Endothelial cell of umbilical vein (primary cell): ENCODE measurements around the gene TRIM32. TPM values are rescaled to one million over a fixed set of nuclear protein-coding genes. Genes with fewer than 3 reads are reported as not detected.

ENCODE experiments used
- BruUV-seq: library from RNA; stranded (reverse); fragments of 400-500 nt; replicated peaks from 2 replicates; lab custom pipeline; 2021; lab: Mats Ljungman, UMichigan
- CTCF ChIA-PET: fragments of 300-600, 350-600 bp; sonication (Branson Sonifier 250); formaldehyde crosslinking; loops from one replicate; lab custom pipeline; 2021; ENCODE audit warnings: antibody characterized with exemption, inconsistent platforms; lab: Charles Lee
- POLR2A ChIA-PET: fragments of 300-600, 350-600 bp; sonication (Branson Sonifier 250); formaldehyde crosslinking; loops from one replicate; lab custom pipeline; 2021; ENCODE audit warnings: antibody characterized with exemption, inconsistent platforms; lab: Charles Lee
- DNase-seq: peaks from one replicate; pipeline ENCODE4 v3.0.0-alpha.2; 2011; ENCODE audit warnings: low read depth, low spot score
- FAIRE-seq: peaks from 2 replicates; lab custom pipeline; 2011; peaks lifted over from hg19 to GRCh38; lab: Jason Lieb, UNC
- H2AFZ ChIP-seq: 2 replicates; pipeline ENCODE4 v1.6.0; 2012; ENCODE audit warnings: low read depth, low read length, control low read depth, inconsistent platforms
- H3K27ac ChIP-seq: 2 replicates; pipeline ENCODE4 v1.5.1; 2011; ENCODE audit warnings: low read depth, mild to moderate bottlenecking, control low read depth, low read length, moderate library complexity; ENCODE audit not compliant: insufficient read depth
- H3K27me3 ChIP-seq, 2 experiments: 2 replicates each; pipeline versions ENCODE4 v1.6.0 to v1.6.1; 2011; ENCODE audit warnings: low read length in 2 of 2, mixed read lengths in 1 of 2; ENCODE audit not compliant: control insufficient read depth in 2 of 2, insufficient read depth in 2 of 2
- H3K36me3 ChIP-seq, 2 experiments: 2 replicates in 1 of 2; 3 replicates in 1 of 2; pipeline ENCODE4 v1.5.1; 2011; ENCODE audit warnings: low read length in 2 of 2, mild to moderate bottlenecking in 1 of 2, moderate library complexity in 1 of 2; ENCODE audit not compliant: control insufficient read depth in 2 of 2, insufficient read depth in 2 of 2; ENCODE audit errors: extremely low read depth in 1 of 2
- H3K4me1 ChIP-seq: 3 replicates; pipeline ENCODE4 v1.5.1; 2011; ENCODE audit warnings: mild to moderate bottlenecking, low read length; ENCODE audit not compliant: control insufficient read depth, insufficient read depth; ENCODE audit errors: extremely low read depth
- H3K4me2 ChIP-seq: 2 replicates; pipeline ENCODE4 v1.6.1; 2011; ENCODE audit warnings: low read length, control low read depth, mixed read lengths; ENCODE audit not compliant: insufficient read depth
- H3K4me3 ChIP-seq, 3 experiments: fragments of 200-600 bp in 1 of 3; sonication (generic), shearing (Covaris generic) in 1 of 3; replicated peaks in 1 of 3; 2 replicates each; pipeline ENCODE4 v1.5.1; 2011 to 2016; ENCODE audit warnings: control low read depth in 3 of 3, low read length in 3 of 3, mild to moderate bottlenecking in 2 of 3, inconsistent platforms in 1 of 3, low read depth in 1 of 3, moderate library complexity in 1 of 3; ENCODE audit not compliant: insufficient read depth in 1 of 3
- H3K79me2 ChIP-seq: 2 replicates; pipeline ENCODE4 v1.6.0; 2012; ENCODE audit warnings: low read length, inconsistent platforms; ENCODE audit not compliant: control insufficient read depth, insufficient read depth
- H3K9ac ChIP-seq: replicated peaks from 2 replicates; pipeline ENCODE3; 2011; ENCODE audit warnings: low read length, control low read depth; ENCODE audit not compliant: insufficient read depth; ENCODE audit errors: extremely low read depth
- H3K9me1 ChIP-seq: replicated peaks from 3 replicates; pipeline ENCODE4 v1.6.0; 2011; ENCODE audit warnings: mild to moderate bottlenecking, low read length; ENCODE audit not compliant: control insufficient read depth, insufficient read depth; ENCODE audit errors: extremely low read depth
- H3K9me3 ChIP-seq: replicated peaks from 2 replicates; pipeline ENCODE4 v1.5.1; 2012; ENCODE audit warnings: low read length, inconsistent platforms; ENCODE audit not compliant: control insufficient read depth, insufficient read depth
- H4K20me1 ChIP-seq: replicated peaks from 2 replicates; pipeline ENCODE3; 2011; ENCODE audit warnings: mild to moderate bottlenecking, low read length; ENCODE audit not compliant: control insufficient read depth, insufficient read depth; ENCODE audit errors: extremely low read depth
- CTCF ChIP-seq, 2 donors: IDR thresholded peaks; 1 replicate in 1 of 2; 2 replicates in 1 of 2; pipeline ENCODE4 v1.5.1; 2011; ENCODE audit warnings: low read length in 2 of 2, mild to moderate bottlenecking in 2 of 2, moderate library complexity in 2 of 2, control low read depth in 1 of 2, inconsistent platforms in 1 of 2, low read depth in 1 of 2; ENCODE audit not compliant: insufficient read depth in 1 of 2; ENCODE audit errors: extremely low read depth in 1 of 2
- EZH2 ChIP-seq: IDR thresholded peaks from 2 replicates; pipeline ENCODE4 v1.6.1; 2012; ENCODE audit warnings: borderline replicate concordance, low read depth, mild to moderate bottlenecking, moderate library complexity, low read length, inconsistent platforms; ENCODE audit not compliant: severe bottlenecking
- FOS ChIP-seq: IDR thresholded peaks from 2 replicates; pipeline ENCODE4 v1.6.1; 2011; ENCODE audit warnings: mild to moderate bottlenecking, low read length, moderate library complexity, borderline replicate concordance; ENCODE audit not compliant: insufficient read depth
- GATA2 ChIP-seq: IDR thresholded peaks from 2 replicates; pipeline ENCODE4 v1.7.0; 2011; ENCODE audit warnings: low read depth, mild to moderate bottlenecking, moderate library complexity, mixed read lengths, low read length; ENCODE audit not compliant: insufficient read length, insufficient read depth
- JUN ChIP-seq: IDR thresholded peaks from 2 replicates; pipeline ENCODE4 v1.6.1; 2011; ENCODE audit warnings: borderline replicate concordance, low read depth; ENCODE audit not compliant: insufficient read length, insufficient read depth
- MYC ChIP-seq: IDR thresholded peaks from one replicate; pipeline ENCODE4 v1.6.1; 2011; ENCODE audit warnings: mild to moderate bottlenecking, low read depth, low read length
- POLR2A ChIP-seq: IDR thresholded peaks from 2 replicates; pipeline ENCODE4 v1.6.1; 2012; ENCODE audit warnings: low read depth, mild to moderate bottlenecking, control low read depth, low read length
- POLR2AphosphoS5 ChIP-seq: IDR thresholded peaks from 2 replicates; pipeline ENCODE4 v1.6.1; 2012; ENCODE audit warnings: low read depth, mild to moderate bottlenecking, control low read depth, low read length, moderate library complexity; ENCODE audit not compliant: insufficient read depth
- dilution Hi-C: fragments of 300-500 bp; cut with MboI; formaldehyde crosslinking; loops from one replicate; pipeline ENCODE4 v1.15.0; 2019; ENCODE audit warnings: low sequenced_read_pairs; ENCODE audit not compliant: extremely low pct_ligation_motif_present
- intact Hi-C: fragments of 100-400 bp; cut with micrococcal nuclease; formaldehyde crosslinking; loops from one replicate; pipeline ENCODE4 v1.10.0; 2022
- polyA plus RNA-seq, 4 experiments: library from polyadenylated mRNA; depleted of rRNA in 3 of 4; stranded (reverse) in 3 of 4; unstranded in 1 of 4; fragments of >200 nt; gene quantifications; 2 replicates each; pipeline versions ENCODE4 v1.2.1 to v1.2.3, GENCODE V29; 2011 to 2012; ENCODE audit warnings: missing spikeins in 1 of 4
- total RNA-seq: library from RNA; stranded (reverse); gene quantifications from 2 replicates; pipeline ENCODE4 v1.2.3, GENCODE V29; 2021
- TF ChIP-seq, protein P1 (sequence below): IDR thresholded peaks from 2 replicates; pipeline ENCODE4 v1.6.1; 2011; ENCODE audit not compliant: insufficient read depth, insufficient read length

TRIM32 gene
- total and polyA plus RNA-seq, 2 donors (not counting 3 experiments of a cell fraction or from before 2014, with no cell fraction given): 10.8 to 18.4 TPM

GRCh38 chr9:116697362-116697761 is 10.3 kb downstream of the TRIM32 start:
- intact Hi-C loops: no loop called here
- FAIRE-seq (no peak), DNase-seq (no peak)
- TF ChIP-seq EZH2 (no peak), POLR2A (no peak), CTCF (IDR thresholded peaks at IDR 0.05; ENCODE audit: extremely low read depth in 1 of 2, insufficient read depth in 1 of 2, low read depth in 1 of 2, low read length in 2 of 2) (no peak), MYC (no peak), FOS (no peak), JUN (no peak), GATA2 (no peak), POLR2AphosphoS5 (no peak)
- TF ChIP-seq, protein P1, sequence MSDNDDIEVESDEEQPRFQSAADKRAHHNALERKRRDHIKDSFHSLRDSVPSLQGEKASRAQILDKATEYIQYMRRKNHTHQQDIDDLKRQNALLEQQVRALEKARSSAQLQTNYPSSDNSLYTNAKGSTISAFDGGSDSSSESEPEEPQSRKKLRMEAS: no peak
- CTCF ChIA-PET: interaction anchor here (0.8 to 3.4 kb wide), 3 partner anchors 11 to 40 kb away, joined by 3 to 14 read pairs (median 3); partner anchors contain the start of gene TRIM32
- Histone ChIP-seq H3K27me3 (no peaks in the 10 kb centered on the region), H3K27ac (no peak overlapping the region), H3K9me1 (peaks cover 4% of the 10 kb centered on the region), H3K36me3 (peaks cover 9 to 24% of the 10 kb centered on the region in 2 experiments), H3K9ac (no peak overlapping the region), H4K20me1 (peaks cover 2% of the 10 kb centered on the region), H3K4me2 (no peak overlapping the region), H3K79me2 (peaks cover 31% of the 10 kb centered on the region), H2AFZ (no peak overlapping the region), H3K4me3 (no peak overlapping the region), H3K9me3 (no peaks in the 10 kb centered on the region), H3K4me1 (no peaks in the 10 kb centered on the region)
- dilution Hi-C loops: no loop called here
- POLR2A ChIA-PET: no interaction called here
- no TSS peak for BruUV-seq
